GM19328 (cell line): ENCODE results near the gene SACM1L.

Experiments
- ATAC-seq: cut with Tn5 transposase; IDR thresholded peaks from one replicate; pipeline ENCODE4 v1.9.1; 2021; ENCODE audit warnings: mild to moderate bottlenecking, moderate library complexity; ENCODE audit not compliant: unreplicated experiment

SACM1L gene

GRCh38 chr3:45688882-45689786, at the start of gene SACM1L:
Gene SACM1L, plus strand, starts transcription at chr3:45689396. Its CDS starts 70 bp downstream, at chr3:45689466.
- ATAC-seq: peak; percentile 76

GRCh38 chr3:45640091-45640507, 49.1 kb upstream of the SACM1L start:
- ATAC-seq: no peak

- no peak for ATAC-seq
Measured at GRCh38 chr3:45640724-45641361, 48.4 kb upstream of the SACM1L start.

- no peak for ATAC-seq
Measured at GRCh38 chr3:45641756-45642155, 47.4 kb upstream of the SACM1L start.

- no peak for ATAC-seq
Measured at GRCh38 chr3:45642731-45643152, 46.5 kb upstream of the SACM1L start.

- no peak for ATAC-seq
Measured at GRCh38 chr3:45644063-45644790, 45.0 kb upstream of the SACM1L start.

- ATAC-seq: no peak
Measured at GRCh38 chr3:45644791-45645201, 44.4 kb upstream of the SACM1L start.

- no peak for ATAC-seq
Measured at GRCh38 chr3:45646051-45646585, 43.1 kb upstream of the SACM1L start.

GRCh38 chr3:45647148-45647619, 42.0 kb upstream of the SACM1L start:
- no peak for ATAC-seq

- no peak for ATAC-seq
Measured at GRCh38 chr3:45653205-45653604, 36.0 kb upstream of the SACM1L start.

GRCh38 chr3:45654397-45654944, 34.7 kb upstream of the SACM1L start:
- no peak for ATAC-seq

- ATAC-seq: no peak
Measured at GRCh38 chr3:45655906-45656305, 33.3 kb upstream of the SACM1L start.

- ATAC-seq: no peak
Measured at GRCh38 chr3:45656575-45657363, 32.4 kb upstream of the SACM1L start.

GRCh38 chr3:45657853-45658252, 31.3 kb upstream of the SACM1L start:
- peak; percentile 75 for ATAC-seq

GRCh38 chr3:45659661-45660566, 29.3 kb upstream of the SACM1L start:
- no peak for ATAC-seq

GRCh38 chr3:45660567-45660901, 28.7 kb upstream of the SACM1L start:
- ATAC-seq: no peak

GRCh38 chr3:45664578-45664977, 24.6 kb upstream of the SACM1L start:
- ATAC-seq: peak; percentile 76

GRCh38 chr3:45665101-45665572, 24.1 kb upstream of the SACM1L start:
- no peak for ATAC-seq
